NCI-H446 treated with DMSO at 0.1 percent for 48 hours (cell line): ENCODE results near the gene ANKS3.

Experiments used
- DNase-seq: peaks from one replicate; lab custom pipeline; 2025; lab: John Stamatoyannopoulos, UW

Gene ANKS3

GRCh38 chr16:4646773-4647643 is 87.1 kb downstream of the ANKS3 start:
- no peak for DNase-seq
